Fibroblast of lung (primary cell): ENCODE measurements around the gene ZFAND2A. TPM values are rescaled to one million over a fixed set of nuclear protein-coding genes. Genes with fewer than 3 reads are reported as not detected.
A peak's percentile ranks its signal among the peaks of the same experiment; 100 is the strongest.

Source experiments
- DNase-seq, 2 donors: peaks; one replicate each; pipeline versions ENCODE4 v3.0.0 to v3.0.0-alpha.2; 2010; ENCODE audit warnings: low read depth in 2 of 2
- H2AFZ ChIP-seq: 2 replicates; pipeline ENCODE4 v1.5.1; 2012; ENCODE audit warnings: low read length, control low read depth, inconsistent platforms
- H3K27ac ChIP-seq: 2 replicates; pipeline ENCODE4 v1.5.1; 2011; ENCODE audit warnings: low read length, control low read depth; ENCODE audit not compliant: insufficient read depth
- H3K27me3 ChIP-seq: 2 replicates; pipeline ENCODE4 v1.5.1; 2011; ENCODE audit warnings: mild to moderate bottlenecking, low read length; ENCODE audit not compliant: control insufficient read depth, insufficient read depth
- H3K36me3 ChIP-seq: 2 replicates; pipeline ENCODE4 v1.5.1; 2011; ENCODE audit warnings: low read length; ENCODE audit not compliant: control insufficient read depth, insufficient read depth
- H3K4me1 ChIP-seq: 2 replicates; pipeline ENCODE4 v1.5.1; 2011; ENCODE audit warnings: low read length; ENCODE audit not compliant: control insufficient read depth, insufficient read depth; ENCODE audit errors: extremely low read depth
- H3K4me2 ChIP-seq: 2 replicates; pipeline ENCODE4 v1.5.1; 2011; ENCODE audit warnings: low read length, control low read depth; ENCODE audit not compliant: insufficient read depth; ENCODE audit errors: extremely low read depth
- H3K4me3 ChIP-seq, 4 experiments: fragments of 200-600 bp in 1 of 4; sonication (generic) in 1 of 4; replicated peaks in 1 of 4; 2 replicates each; pipeline ENCODE4 v1.5.1; 2011 to 2016; ENCODE audit warnings: low read length in 4 of 4, low read depth in 3 of 4, mild to moderate bottlenecking in 3 of 4, control low read depth in 2 of 4, inconsistent platforms in 1 of 4, mixed read lengths in 1 of 4; ENCODE audit not compliant: insufficient read depth in 1 of 4; ENCODE audit errors: control extremely low read depth in 1 of 4
- H3K79me2 ChIP-seq: 2 replicates; pipeline ENCODE4 v1.5.1; 2012; ENCODE audit warnings: mild to moderate bottlenecking, low read length, inconsistent platforms; ENCODE audit not compliant: control insufficient read depth, insufficient read depth
- H3K9ac ChIP-seq: 2 replicates; pipeline ENCODE4 v1.5.1; 2011; ENCODE audit warnings: mild to moderate bottlenecking, low read length, control low read depth; ENCODE audit not compliant: insufficient read depth
- H3K9me3 ChIP-seq: 2 replicates; pipeline ENCODE4 v1.5.1; 2012; ENCODE audit warnings: low read depth, low read length; ENCODE audit not compliant: control insufficient read depth, insufficient read depth
- H4K20me1 ChIP-seq: 2 replicates; pipeline ENCODE4 v1.5.1; 2011; ENCODE audit warnings: low read length; ENCODE audit not compliant: control insufficient read depth, insufficient read depth; ENCODE audit errors: extremely low read depth
- EZH2 ChIP-seq: IDR thresholded peaks from 2 replicates; pipeline ENCODE4 v1.5.1; 2012; ENCODE audit warnings: low read length, control low read depth, mild to moderate bottlenecking; ENCODE audit errors: missing control alignments
- polyA plus RNA-seq, 2 donors: library from polyadenylated mRNA; depleted of rRNA in 1 of 2; stranded (reverse) in 1 of 2; unstranded in 1 of 2; fragments of >200 nt; gene quantifications; 2 replicates each; pipeline ENCODE4 v1.2.1, GENCODE V29; 2011 to 2012; ENCODE audit warnings: missing spikeins in 1 of 2
- total RNA-seq: library from RNA; depleted of rRNA; stranded (reverse); fragments of >200 nt; gene quantifications from 2 replicates; pipeline ENCODE4 v1.2.1, GENCODE V29; 2014
- TF ChIP-seq, protein P1 (sequence below), 2 donors: IDR thresholded peaks in 1 of 2; conservative IDR thresholded peaks in 1 of 2; 1 replicate in 1 of 2; 2 replicates in 1 of 2; pipeline ENCODE4 v1.5.1; 2011 to 2012; ENCODE audit warnings: low read length in 2 of 2, control low read depth in 1 of 2, inconsistent platforms in 1 of 2, low read depth in 1 of 2, mild to moderate bottlenecking in 1 of 2

The ZFAND2A gene
- total and polyA plus RNA-seq, 2 donors (not counting 1 experiment from before 2014, with no cell fraction given): 20.5 to 35.1 TPM

DNA sequence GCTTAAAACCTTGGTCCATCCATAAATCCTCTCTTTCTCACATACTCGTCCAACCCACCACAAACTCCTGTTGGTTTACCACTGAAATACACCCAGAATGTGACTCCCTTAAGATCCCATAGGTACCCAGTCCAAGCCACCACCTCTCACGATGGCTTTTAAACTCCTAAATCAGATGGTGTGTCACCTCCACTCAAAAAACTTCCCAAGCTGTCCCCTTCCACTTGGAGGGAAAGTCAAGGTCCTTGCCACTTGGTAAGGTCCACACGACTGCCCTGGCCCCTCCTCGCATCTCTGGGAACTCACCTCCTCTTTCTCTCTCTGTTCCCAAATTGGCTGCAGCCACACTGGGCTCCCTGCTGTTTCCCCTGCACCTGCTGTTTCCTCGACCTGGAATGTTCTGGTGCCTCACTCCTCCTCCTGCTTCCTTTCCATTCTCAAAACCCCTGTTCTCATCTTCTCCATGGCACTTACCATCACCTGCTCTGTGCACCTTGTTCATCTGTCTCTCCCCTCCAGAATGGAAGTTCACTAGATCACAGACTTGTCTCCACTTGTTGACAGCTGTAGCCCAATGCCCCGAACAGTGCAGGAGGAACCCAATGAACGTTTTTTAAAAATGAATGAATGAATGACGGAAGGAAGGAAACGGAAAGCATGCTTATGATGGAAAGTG lies 23.0 kb downstream of the ZFAND2A start:
- Histone ChIP-seq H3K27ac (no peak overlapping the region), H2AFZ (peak overlapping the region; percentile 94), H3K9ac (no peak overlapping the region), H4K20me1 (no peaks in the 10 kb centered on the region), H3K4me2 (peak overlapping the region; percentile 76), H3K36me3 (no peaks in the 10 kb centered on the region), H3K4me1 (peaks cover 3% of the 10 kb centered on the region), H3K4me3 (peak overlapping the region; percentile 61 to 88 (median 78)), H3K79me2 (peaks cover 9% of the 10 kb centered on the region), H3K27me3 (no peaks in the 10 kb centered on the region), H3K9me3 (no peaks in the 10 kb centered on the region)
- TF ChIP-seq, protein P1, sequence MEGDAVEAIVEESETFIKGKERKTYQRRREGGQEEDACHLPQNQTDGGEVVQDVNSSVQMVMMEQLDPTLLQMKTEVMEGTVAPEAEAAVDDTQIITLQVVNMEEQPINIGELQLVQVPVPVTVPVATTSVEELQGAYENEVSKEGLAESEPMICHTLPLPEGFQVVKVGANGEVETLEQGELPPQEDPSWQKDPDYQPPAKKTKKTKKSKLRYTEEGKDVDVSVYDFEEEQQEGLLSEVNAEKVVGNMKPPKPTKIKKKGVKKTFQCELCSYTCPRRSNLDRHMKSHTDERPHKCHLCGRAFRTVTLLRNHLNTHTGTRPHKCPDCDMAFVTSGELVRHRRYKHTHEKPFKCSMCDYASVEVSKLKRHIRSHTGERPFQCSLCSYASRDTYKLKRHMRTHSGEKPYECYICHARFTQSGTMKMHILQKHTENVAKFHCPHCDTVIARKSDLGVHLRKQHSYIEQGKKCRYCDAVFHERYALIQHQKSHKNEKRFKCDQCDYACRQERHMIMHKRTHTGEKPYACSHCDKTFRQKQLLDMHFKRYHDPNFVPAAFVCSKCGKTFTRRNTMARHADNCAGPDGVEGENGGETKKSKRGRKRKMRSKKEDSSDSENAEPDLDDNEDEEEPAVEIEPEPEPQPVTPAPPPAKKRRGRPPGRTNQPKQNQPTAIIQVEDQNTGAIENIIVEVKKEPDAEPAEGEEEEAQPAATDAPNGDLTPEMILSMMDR (conservative IDR thresholded peaks at IDR 0.05 in 1 of 2, IDR thresholded peaks at IDR 0.05 in 1 of 2; ENCODE audit: low read depth in 1 of 2, low read length in 2 of 2): no peak
- no peak for TF ChIP-seq EZH2
- no peak for DNase-seq

DNA sequence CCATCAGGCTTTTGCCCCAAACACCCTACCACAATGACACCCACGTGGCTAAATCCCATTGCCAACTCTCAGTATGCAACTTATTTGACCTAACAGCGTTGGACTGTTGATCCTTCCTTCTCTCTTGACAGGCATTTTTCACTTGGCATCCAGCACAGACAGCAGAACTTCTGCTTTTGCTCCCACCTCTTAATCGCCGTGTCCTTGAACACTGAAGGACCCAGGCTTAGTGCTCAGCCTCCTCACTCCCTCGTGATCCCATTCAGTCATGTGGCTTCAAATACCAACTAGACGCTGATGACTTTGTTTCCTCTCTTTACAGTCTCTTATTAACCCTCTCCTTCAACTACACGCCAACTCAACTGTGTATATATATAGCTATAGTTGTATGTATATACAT lies 25.0 kb downstream of the ZFAND2A start:
- H3K79me2 ChIP-seq: peaks cover 9% of the 10 kb centered on the region

GRCh38 chr7:1131471-1132265 lies 28.3 kb downstream of the ZFAND2A start:
- TF ChIP-seq EZH2: no peak
- TF ChIP-seq, protein P1 (conservative IDR thresholded peaks at IDR 0.05 in 1 of 2, IDR thresholded peaks at IDR 0.05 in 1 of 2; ENCODE audit: low read depth in 1 of 2, low read length in 2 of 2): no peak
- no peak overlapping the region for H2AFZ ChIP-seq
- H3K27ac ChIP-seq: no peak overlapping the region
- H3K9ac ChIP-seq: no peak overlapping the region
- peaks cover under 1% of the 10 kb centered on the region for H3K4me1 ChIP-seq
- peaks cover 1% of the 10 kb centered on the region for H3K79me2 ChIP-seq
- no peaks in the 10 kb centered on the region for H3K9me3 ChIP-seq
- DNase-seq: no peak
- no peak overlapping the region for H3K4me3 ChIP-seq
- H3K36me3 ChIP-seq: no peaks in the 10 kb centered on the region
- no peaks in the 10 kb centered on the region for H4K20me1 ChIP-seq
- H3K27me3 ChIP-seq: no peaks in the 10 kb centered on the region
- H3K4me2 ChIP-seq: no peak overlapping the region

More for the DNA sequence above, 25.0 kb downstream of the ZFAND2A start:
- H3K9ac ChIP-seq: no peak overlapping the region
- H3K36me3 ChIP-seq: no peaks in the 10 kb centered on the region
- no peak overlapping the region for H3K4me2 ChIP-seq
- H3K4me1 ChIP-seq: peaks cover 3% of the 10 kb centered on the region
- no peaks in the 10 kb centered on the region for H4K20me1 ChIP-seq
- TF ChIP-seq EZH2: no peak
- TF ChIP-seq, protein P1 (conservative IDR thresholded peaks at IDR 0.05 in 1 of 2, IDR thresholded peaks at IDR 0.05 in 1 of 2; ENCODE audit: low read depth in 1 of 2, low read length in 2 of 2): no peak
- no peak for DNase-seq
- H3K4me3 ChIP-seq: no peak overlapping the region
- no peaks in the 10 kb centered on the region for H3K27me3 ChIP-seq
- H3K9me3 ChIP-seq: no peaks in the 10 kb centered on the region
- no peak overlapping the region for H3K27ac ChIP-seq
- H2AFZ ChIP-seq: no peak overlapping the region
